IgD-negative memory B cell (primary cell): ENCODE measurements around the gene S100A9. TPM values are rescaled to one million over a fixed set of nuclear protein-coding genes. Genes with fewer than 3 reads are reported as not detected.

Experiments
- H3K27ac Mint-ChIP-seq, 3 donors: one replicate each; pipeline ENCODE4 v1.8.0; 2020 to 2022; ENCODE audit warnings: mild to moderate bottlenecking in 3 of 3, mixed read lengths in 3 of 3, moderate library complexity in 1 of 3
- H3K27me3 Mint-ChIP-seq: one replicate; pipeline ENCODE4 v1.8.0; 2021; ENCODE audit warnings: mixed read lengths
- H3K36me3 Mint-ChIP-seq: one replicate; pipeline ENCODE4 v1.8.0; 2020; ENCODE audit warnings: mild to moderate bottlenecking, mixed read lengths
- H3K4me1 Mint-ChIP-seq, 3 donors: one replicate each; pipeline ENCODE4 v1.8.0; 2020 to 2022; ENCODE audit warnings: mixed read lengths in 3 of 3, mild to moderate bottlenecking in 1 of 3
- H3K4me3 Mint-ChIP-seq, 4 donors: one replicate each; pipeline ENCODE4 v1.8.0; 2020 to 2022; ENCODE audit warnings: mild to moderate bottlenecking in 4 of 4, mixed read lengths in 4 of 4, moderate library complexity in 3 of 4
- H3K9me3 Mint-ChIP-seq, 3 donors: one replicate each; pipeline ENCODE4 v1.8.0; 2020 to 2021; ENCODE audit warnings: mixed read lengths in 3 of 3, mild to moderate bottlenecking in 1 of 3
- polyA plus RNA-seq: library from polyadenylated mRNA; unstranded; fragments of 300-500 nt; fragmentation: Illumina TruSeq; gene quantifications from one replicate; pipeline ENCODE4 v1.2.3, GENCODE V29; 2021

Gene S100A9
- polyA plus RNA-seq, 1 donor from 2014 or later, result 44.6 TPM

DNA sequence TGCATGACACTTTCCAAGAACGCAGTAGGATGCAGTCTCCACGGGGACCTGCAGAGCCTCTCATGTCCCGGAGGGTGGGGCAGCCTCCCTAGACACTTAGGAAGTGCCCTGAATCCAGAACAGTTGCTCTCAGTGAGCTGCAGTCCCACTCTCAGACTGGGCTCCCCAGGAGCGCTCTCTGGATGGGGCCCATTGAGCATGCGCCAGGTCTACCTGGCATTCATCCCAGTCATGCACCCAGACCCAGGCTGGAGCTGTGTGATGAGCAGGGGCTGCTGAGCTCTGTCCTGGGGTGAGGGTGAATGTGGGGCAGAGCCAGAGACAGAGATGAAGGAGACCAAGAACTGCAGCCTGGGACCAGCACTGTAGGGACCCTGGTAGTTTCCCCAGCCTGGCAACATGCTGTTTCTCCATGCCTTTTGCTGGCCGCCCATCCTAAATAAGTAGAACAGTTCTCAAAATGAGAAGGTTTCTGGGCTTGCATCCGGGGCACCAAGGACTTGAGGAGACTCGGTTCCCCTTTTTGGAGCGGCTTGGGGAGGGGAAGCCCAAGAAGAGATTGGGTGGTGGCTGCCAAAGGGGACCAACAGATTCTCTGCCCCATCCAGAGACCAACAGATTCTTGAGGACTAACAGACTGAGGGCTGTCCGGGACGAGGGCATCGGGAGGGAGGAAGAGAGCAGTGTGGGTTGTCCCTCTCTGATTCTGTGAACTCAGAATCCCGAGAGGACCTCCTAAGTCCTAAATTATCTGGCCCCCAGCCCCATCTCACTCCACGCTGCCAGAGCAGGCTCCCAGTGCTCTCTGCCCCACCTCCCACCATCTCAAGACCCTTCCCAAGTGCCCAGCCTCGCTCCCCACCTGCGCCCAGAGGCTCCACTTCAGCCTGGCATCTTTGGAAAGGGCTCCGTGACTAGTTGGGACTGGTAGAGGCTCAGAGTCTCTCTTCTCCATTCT lies 8.0 kb upstream of the S100A9 start:
- Mint-ChIP-seq H3K27ac (no peak overlapping the region), H3K4me1 (peaks cover 13 to 17% (median 15%) of the 10 kb centered on the region in 3 donors), H3K9me3 (no peaks in the 10 kb centered on the region), H3K4me3 (no peak overlapping the region), H3K27me3 (peaks cover 47% of the 10 kb centered on the region), H3K36me3 (no peaks in the 10 kb centered on the region)

DNA sequence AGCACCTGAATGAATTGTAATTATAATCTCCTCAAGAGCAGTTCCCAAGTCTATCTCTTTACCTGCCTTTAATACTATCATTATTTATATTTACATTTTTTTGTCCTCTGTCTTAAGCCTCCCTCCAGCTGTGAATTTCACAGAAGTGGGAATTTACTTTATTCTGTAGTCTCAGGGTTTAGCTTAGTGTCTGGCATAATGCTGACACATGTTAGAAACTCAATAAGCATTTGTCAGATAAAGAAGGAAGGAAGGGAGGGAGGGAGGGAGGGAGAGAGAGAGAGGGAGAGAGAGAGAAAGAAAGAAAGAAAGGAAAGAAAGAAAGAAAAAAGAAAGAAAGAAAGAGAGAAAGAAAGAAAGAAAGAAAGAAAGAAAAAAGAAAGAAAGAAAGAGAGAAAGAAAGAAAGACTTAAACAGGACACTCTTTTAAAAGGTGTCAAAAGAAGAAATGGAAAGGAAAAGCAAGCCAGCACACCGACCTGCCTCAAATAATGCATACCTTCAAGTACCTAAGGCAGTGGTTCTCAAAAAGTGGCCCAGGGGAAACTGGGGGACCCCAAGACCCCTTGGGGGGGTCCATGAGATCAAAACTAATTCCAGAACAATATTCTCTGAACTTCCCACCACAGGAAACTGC lies 7.2 kb upstream of the S100A9 start:
- Mint-ChIP-seq H3K4me3 (no peak overlapping the region), H3K36me3 (peaks cover 2% of the 10 kb centered on the region), H3K27ac (no peak overlapping the region), H3K9me3 (no peaks in the 10 kb centered on the region), H3K27me3 (peaks cover 42% of the 10 kb centered on the region), H3K4me1 (peaks cover 9 to 15% (median 13%) of the 10 kb centered on the region in 3 donors)

- no peak overlapping the region for H3K27ac Mint-ChIP-seq
- H3K4me1 Mint-ChIP-seq, result peaks cover 3 to 6% (median 4%) of the 10 kb centered on the region in 3 donors
- H3K4me3 Mint-ChIP-seq, result no peak overlapping the region
- H3K36me3 Mint-ChIP-seq, result peaks cover 2% of the 10 kb centered on the region
- H3K9me3 Mint-ChIP-seq, result no peaks in the 10 kb centered on the region
- peaks cover 28% of the 10 kb centered on the region for H3K27me3 Mint-ChIP-seq
Measured at GRCh38 chr1:153352523-153352922, 5.1 kb upstream of the S100A9 start.

DNA sequence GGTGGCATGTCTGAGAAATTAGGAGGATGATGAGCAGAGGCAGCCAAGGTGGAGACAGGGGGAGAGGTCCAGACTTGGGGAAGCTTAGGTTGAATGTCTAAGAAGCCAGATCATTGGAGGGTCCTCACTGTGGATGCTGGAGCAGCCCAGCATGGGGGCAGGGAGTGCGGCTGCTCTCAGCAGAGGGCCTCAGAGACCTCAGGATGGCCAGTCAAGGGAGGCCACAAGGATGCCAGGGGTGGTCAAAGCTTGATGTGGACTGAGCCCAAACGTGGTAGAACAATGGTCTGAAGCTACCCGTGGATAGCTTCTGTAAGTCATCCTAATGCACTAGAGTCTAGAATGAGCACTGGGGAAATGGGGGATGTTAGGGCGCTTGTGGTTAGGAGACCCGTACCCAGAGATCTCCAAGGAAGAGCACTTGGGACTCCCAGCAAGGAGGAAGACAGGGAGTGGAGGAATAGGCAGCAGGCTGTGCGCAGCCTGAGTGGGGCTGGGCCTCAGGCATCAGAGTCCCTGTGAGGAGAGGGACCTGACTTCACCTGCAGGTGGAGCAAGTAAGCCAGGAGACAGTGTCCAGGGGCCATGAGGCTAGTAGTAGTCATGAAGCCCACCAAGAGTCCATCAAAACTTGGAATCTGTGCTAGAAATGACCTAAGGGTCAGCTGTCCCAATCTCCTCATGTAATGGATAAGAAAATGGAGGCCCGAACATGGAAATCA lies 4.3 kb upstream of the S100A9 start:
- H3K27me3 Mint-ChIP-seq, result peaks cover 19% of the 10 kb centered on the region
- no peak overlapping the region for H3K4me3 Mint-ChIP-seq
- H3K4me1 Mint-ChIP-seq, result peaks cover 3 to 14% (median 4%) of the 10 kb centered on the region in 3 donors
- peaks cover 2% of the 10 kb centered on the region for H3K36me3 Mint-ChIP-seq
- H3K27ac Mint-ChIP-seq, result no peak overlapping the region
- no peaks in the 10 kb centered on the region for H3K9me3 Mint-ChIP-seq

- Mint-ChIP-seq H3K9me3 (no peaks in the 10 kb centered on the region), H3K27ac (no peak overlapping the region), H3K27me3 (peaks cover 14% of the 10 kb centered on the region), H3K4me3 (no peak overlapping the region), H3K4me1 (peaks cover 3 to 16% (median 4%) of the 10 kb centered on the region in 3 donors), H3K36me3 (peaks cover 2% of the 10 kb centered on the region)
Measured at GRCh38 chr1:153354515-153355193, 3.0 kb upstream of the S100A9 start.

DNA sequence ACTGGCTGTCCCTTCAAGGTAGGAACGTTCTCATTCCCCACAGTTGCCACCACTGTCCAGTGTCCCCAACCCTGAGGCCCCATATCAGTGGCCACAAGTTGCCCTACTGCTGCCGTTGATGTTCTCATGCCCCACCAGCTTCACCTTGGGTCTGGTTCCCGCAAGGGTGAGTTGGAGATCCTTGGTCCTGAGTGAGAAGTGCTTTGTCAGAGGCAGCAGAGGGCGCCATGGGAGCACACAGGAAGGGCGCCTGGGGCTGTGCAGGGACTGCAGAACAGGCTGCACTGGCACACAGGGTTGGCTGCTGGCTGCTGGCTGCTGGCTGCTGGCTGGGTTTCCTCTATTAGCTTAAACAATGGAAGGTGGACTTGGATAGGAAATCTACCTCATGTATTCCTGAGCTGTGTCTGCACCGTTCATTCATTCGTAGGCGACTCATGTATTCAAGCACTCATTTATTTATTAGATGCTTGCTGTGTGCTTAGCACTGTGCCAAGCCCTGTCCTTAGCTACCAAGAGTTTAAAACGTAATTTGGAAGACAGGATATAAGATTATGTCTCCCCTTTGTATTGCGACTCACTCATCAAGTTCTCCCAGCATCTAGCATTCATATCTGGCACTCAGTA lies 2.1 kb upstream of the S100A9 start:
- Mint-ChIP-seq H3K27me3 (peaks cover 9% of the 10 kb centered on the region), H3K9me3 (no peaks in the 10 kb centered on the region), H3K27ac (no peak overlapping the region), H3K4me3 (no peak overlapping the region), H3K4me1 (peaks cover 3 to 18% (median 4%) of the 10 kb centered on the region in 3 donors), H3K36me3 (peaks cover 2% of the 10 kb centered on the region)

- H3K36me3 Mint-ChIP-seq, result peaks cover 4% of the 10 kb centered on the region
- no peak overlapping the region for H3K27ac Mint-ChIP-seq
- no peaks in the 10 kb centered on the region for H3K9me3 Mint-ChIP-seq
- H3K4me3 Mint-ChIP-seq, result peak overlapping the region in 1 of 4 donors; percentile 13
- H3K4me1 Mint-ChIP-seq, result peaks cover 3 to 18% (median 5%) of the 10 kb centered on the region in 3 donors
- peaks cover 13% of the 10 kb centered on the region for H3K27me3 Mint-ChIP-seq
Measured at GRCh38 chr1:153356392-153357075, 1.1 kb upstream of the S100A9 start.

DNA sequence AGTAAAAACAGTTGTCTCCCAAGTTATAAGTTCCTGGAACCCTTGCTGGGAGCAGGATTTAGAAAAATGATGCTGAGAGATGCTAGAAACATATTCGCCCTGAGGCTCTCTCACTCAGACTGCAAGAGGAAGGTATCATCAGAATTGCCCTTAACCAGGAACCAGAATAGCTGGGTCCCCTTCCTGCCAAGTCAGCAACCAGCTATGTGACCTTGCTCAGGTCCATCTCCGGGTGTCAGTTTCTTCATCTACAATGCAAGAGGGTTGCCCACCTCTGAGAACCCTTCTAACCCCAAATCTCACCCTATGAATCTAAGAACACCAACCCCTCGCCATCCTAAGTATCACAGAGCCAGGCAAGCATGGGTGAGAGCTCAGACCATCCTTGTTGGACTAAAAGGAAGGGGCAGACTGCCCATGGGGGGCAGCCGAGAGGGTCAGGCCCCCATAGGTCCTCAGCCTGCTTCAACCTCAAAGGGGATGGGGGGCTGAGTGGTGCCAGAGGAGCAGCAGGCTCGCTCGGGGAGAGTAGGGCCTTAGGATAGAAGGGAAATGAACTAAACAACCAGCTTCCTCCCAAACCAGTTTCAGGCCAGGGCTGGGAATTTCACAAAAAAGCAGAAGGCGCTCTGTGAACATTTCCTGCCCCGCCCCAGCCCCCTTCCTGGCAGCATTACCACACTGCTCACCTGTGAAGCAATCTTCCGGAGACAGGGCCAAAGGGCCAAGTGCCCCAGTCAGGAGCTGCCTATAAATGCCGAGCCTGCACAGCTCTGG lies 390 bp upstream of the S100A9 start:
- H3K27me3 Mint-ChIP-seq, result peaks cover 13% of the 10 kb centered on the region
- H3K4me1 Mint-ChIP-seq, result peaks cover 3 to 18% (median 5%) of the 10 kb centered on the region in 3 donors
- no peaks in the 10 kb centered on the region for H3K9me3 Mint-ChIP-seq
- H3K27ac Mint-ChIP-seq, result peak overlapping the region in 1 of 3 donors; percentile 17
- peaks cover 4% of the 10 kb centered on the region for H3K36me3 Mint-ChIP-seq
- peak overlapping the region in 2 of 4 donors; percentile 9 to 81 for H3K4me3 Mint-ChIP-seq

DNA sequence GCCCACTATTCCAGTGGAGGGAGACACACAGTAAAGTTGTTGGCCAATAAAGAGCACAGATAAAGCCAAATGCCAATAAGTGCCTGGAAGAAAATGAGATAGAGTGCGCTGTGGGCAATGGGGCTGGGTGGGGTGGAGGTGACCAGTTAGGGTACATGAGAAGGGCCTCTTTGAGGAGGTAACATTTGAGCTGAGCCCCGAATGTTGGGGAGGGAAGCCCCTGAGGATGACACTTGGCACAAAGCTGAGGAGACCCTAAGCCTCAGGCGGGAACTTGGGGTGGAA lies 979 bp downstream of the S100A9 start:
- no peaks in the 10 kb centered on the region for H3K9me3 Mint-ChIP-seq
- H3K27ac Mint-ChIP-seq, result peak overlapping the region in 1 of 3 donors; percentile 61

GRCh38 chr1:153359241-153359640 lies 1.6 kb downstream of the S100A9 start:
- no peak overlapping the region for H3K27ac Mint-ChIP-seq
- peaks cover 16% of the 10 kb centered on the region for H3K27me3 Mint-ChIP-seq
- peaks cover 3 to 18% (median 5%) of the 10 kb centered on the region in 3 donors for H3K4me1 Mint-ChIP-seq
- H3K9me3 Mint-ChIP-seq, result no peaks in the 10 kb centered on the region
- no peak overlapping the region for H3K4me3 Mint-ChIP-seq
- H3K36me3 Mint-ChIP-seq, result peaks cover 4% of the 10 kb centered on the region

More for the DNA sequence above, 979 bp downstream of the S100A9 start:
- Mint-ChIP-seq H3K36me3 (peaks cover 4% of the 10 kb centered on the region), H3K4me3 (no peak overlapping the region), H3K4me1 (peaks cover 3 to 18% (median 5%) of the 10 kb centered on the region in 3 donors), H3K27me3 (peaks cover 15% of the 10 kb centered on the region)

DNA sequence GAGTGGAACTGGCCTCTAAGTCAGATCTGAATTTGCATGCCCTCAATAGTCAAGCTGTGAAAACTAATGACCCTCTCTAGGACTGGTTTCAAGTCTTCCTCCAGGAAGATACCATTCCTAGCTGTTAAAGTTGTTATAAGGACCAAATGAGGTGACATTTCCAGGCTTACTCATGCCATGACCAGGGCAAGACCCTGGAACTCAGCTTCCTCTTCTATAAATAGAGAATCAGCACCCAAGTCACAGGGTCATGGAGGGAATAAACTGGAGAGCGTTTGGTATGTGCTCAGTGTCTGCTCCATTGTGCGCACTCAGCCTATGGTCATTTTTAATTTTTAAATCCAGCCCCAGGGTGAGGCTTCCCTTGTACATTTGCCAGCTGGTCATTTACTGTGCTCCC lies 2.5 kb downstream of the S100A9 start:
- Mint-ChIP-seq H3K27me3 (peaks cover 25% of the 10 kb centered on the region), H3K4me1 (peaks cover 3 to 18% (median 5%) of the 10 kb centered on the region in 3 donors), H3K4me3 (no peak overlapping the region), H3K9me3 (no peaks in the 10 kb centered on the region), H3K27ac (no peak overlapping the region), H3K36me3 (peaks cover 1% of the 10 kb centered on the region)

DNA sequence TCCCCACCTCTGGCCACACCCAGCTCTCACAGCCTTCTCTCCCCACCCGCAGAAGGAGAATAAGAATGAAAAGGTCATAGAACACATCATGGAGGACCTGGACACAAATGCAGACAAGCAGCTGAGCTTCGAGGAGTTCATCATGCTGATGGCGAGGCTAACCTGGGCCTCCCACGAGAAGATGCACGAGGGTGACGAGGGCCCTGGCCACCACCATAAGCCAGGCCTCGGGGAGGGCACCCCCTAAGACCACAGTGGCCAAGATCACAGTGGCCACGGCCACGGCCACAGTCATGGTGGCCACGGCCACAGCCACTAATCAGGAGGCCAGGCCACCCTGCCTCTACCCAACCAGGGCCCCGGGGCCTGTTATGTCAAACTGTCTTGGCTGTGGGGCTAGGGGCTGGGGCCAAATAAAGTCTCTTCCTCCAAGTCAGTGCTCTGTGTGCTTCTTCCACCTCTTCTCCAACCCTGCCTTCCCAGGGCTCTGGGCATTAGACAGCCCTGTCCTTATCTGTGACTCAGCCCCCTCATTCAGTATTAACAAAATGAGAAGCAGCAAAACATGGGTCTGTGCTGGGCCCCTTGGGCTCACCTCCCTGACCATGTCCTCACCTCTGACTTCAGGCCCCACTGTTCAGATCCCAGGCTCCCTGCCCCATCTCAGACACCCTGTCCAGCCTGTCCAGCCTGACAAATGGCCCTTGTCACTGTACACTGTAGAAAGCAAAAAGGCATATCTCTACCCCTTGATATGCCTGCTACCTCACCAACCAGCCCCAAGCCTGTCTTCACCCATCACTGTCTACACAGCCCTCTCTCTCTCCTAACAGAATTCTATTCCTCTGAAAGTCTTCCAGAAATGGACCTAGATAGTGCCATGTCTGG lies 3.2 kb downstream of the S100A9 start:
- peak overlapping the region in 1 of 3 donors; percentile 11 for H3K27ac Mint-ChIP-seq
- peaks cover 1% of the 10 kb centered on the region for H3K36me3 Mint-ChIP-seq
- H3K4me1 Mint-ChIP-seq, result peaks cover 3 to 18% (median 5%) of the 10 kb centered on the region in 3 donors
- no peak overlapping the region for H3K4me3 Mint-ChIP-seq
- no peaks in the 10 kb centered on the region for H3K9me3 Mint-ChIP-seq
- peaks cover 25% of the 10 kb centered on the region for H3K27me3 Mint-ChIP-seq
